ENCODE measurements around the gene SYTL2. TPM values are rescaled to one million over a fixed set of nuclear protein-coding genes. Genes with fewer than 3 reads are reported as not detected.

SYTL2 gene
- polyA plus RNA-seq, 1 of the 3 experiments (the other 2 are of a cell fraction), result 36.0 TPM

DNA sequence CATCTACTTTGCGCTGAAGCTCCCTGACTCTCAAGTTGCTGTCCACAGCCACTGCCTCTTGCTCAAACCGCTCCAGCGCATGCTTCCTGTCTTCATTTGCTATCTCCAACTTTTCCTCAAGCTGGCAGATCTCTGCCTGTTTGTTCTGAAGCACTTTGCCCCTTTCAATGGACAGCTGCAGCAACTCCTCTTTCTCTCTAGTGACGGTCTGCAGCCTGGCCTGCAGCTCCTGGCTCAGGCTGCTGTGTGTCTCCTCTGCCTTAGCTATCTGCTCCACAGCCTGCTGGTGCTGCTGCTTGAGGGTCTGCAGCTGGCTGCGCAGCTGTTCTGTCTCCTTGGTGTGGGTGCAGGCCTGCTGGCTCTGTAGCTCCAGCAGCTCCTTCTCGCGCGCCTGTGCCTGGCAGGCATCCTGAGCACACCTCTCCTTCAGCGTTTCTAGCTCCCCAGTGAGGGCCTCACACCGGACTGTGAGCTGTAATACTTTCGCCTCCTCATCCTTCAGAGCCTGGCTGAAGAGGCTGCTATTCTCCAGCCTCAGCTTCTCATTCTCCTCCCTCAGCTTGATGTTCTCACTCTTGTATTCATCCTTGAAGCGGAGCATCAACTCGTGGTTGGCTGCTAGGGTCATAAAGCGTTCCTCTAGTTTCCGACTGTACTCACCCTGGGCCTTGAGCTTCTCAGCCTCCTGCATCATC lies 125.7 kb downstream of the SYTL2 start:
- TF ChIP-seq RXRA (IDR thresholded peaks at IDR 0.05; ENCODE audit: borderline replicate concordance, low read depth) (no peak), FOXM1 (IDR thresholded peaks at IDR 0.05; ENCODE audit: low read depth) (no peak), REST (IDR thresholded peaks at IDR 0.05; ENCODE audit: low read depth, low read length) (no peak), SMC3 (IDR thresholded peaks at IDR 0.05; ENCODE audit: low read depth, low read length) (no peak), USF2 (IDR thresholded peaks at IDR 0.05; ENCODE audit: borderline replicate concordance, low read depth, low read length) (no peak), JUND (IDR thresholded peaks at IDR 0.05) (no peak), TEAD4 (IDR thresholded peaks at IDR 0.05; ENCODE audit: borderline replicate concordance, insufficient read depth) (no peak), EP300 (IDR thresholded peaks at IDR 0.05; ENCODE audit: borderline replicate concordance in 1 of 2, low read depth in 1 of 2, low read length in 1 of 2) (no peak), GABPA (IDR thresholded peaks at IDR 0.05; ENCODE audit: low read depth) (no peak), FOXJ3 (CRISPR knock-in tag; IDR thresholded peaks at IDR 0.05) (no peak), IRF3 (IDR thresholded peaks at IDR 0.05; ENCODE audit: low read depth, low read length) (no peak), RCOR1 (IDR thresholded peaks at IDR 0.05; ENCODE audit: low read length) (no peak), ELF1 (IDR thresholded peaks at IDR 0.05) (no peak), ZBTB33 (IDR thresholded peaks at IDR 0.05; ENCODE audit: borderline replicate concordance, low read depth) (no peak), MXI1 (IDR thresholded peaks at IDR 0.05; ENCODE audit: low read depth, low read length) (no peak), NRF1 (IDR thresholded peaks at IDR 0.05; ENCODE audit: low read depth, low read length) (no peak), POLR2AphosphoS5 (IDR thresholded peaks at IDR 0.05; ENCODE audit: low read depth, low read length) (no peak), MEF2A (IDR thresholded peaks at IDR 0.05; ENCODE audit: borderline replicate concordance, low read depth) (no peak)
- TF ChIP-seq, protein P1, sequence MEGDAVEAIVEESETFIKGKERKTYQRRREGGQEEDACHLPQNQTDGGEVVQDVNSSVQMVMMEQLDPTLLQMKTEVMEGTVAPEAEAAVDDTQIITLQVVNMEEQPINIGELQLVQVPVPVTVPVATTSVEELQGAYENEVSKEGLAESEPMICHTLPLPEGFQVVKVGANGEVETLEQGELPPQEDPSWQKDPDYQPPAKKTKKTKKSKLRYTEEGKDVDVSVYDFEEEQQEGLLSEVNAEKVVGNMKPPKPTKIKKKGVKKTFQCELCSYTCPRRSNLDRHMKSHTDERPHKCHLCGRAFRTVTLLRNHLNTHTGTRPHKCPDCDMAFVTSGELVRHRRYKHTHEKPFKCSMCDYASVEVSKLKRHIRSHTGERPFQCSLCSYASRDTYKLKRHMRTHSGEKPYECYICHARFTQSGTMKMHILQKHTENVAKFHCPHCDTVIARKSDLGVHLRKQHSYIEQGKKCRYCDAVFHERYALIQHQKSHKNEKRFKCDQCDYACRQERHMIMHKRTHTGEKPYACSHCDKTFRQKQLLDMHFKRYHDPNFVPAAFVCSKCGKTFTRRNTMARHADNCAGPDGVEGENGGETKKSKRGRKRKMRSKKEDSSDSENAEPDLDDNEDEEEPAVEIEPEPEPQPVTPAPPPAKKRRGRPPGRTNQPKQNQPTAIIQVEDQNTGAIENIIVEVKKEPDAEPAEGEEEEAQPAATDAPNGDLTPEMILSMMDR (IDR thresholded peaks at IDR 0.05), result no peak
- peak overlapping the region; percentile 75 for H3K4me2 ChIP-seq
- peaks cover 0 to 14% of the 10 kb centered on the region in 2 experiments; a peak in 3 of 4 replicates for H3K4me1 ChIP-seq (ENCODE audit: control insufficient read depth in 1 of 2, insufficient read depth in 2 of 2, low read depth in 1 of 2, low read length in 1 of 2)
- H3K4me3 ChIP-seq (ENCODE audit: low read depth in 2 of 2, low read length in 1 of 2), result peak overlapping the region; percentile 56 to 59
- DNase-seq, result peak; percentile 28
- CTCF ChIA-PET, result interaction anchor here (1.0 to 2.2 kb wide), 3 partner anchors 10 to 169 kb away, joined by 3 to 8 read pairs (median 8); partner anchors contain the start of genes CCDC83 and CREBZF
- H3K79me2 ChIP-seq (ENCODE audit: insufficient read depth), result no peaks in the 10 kb centered on the region; the same call in 1 of the 2 replicates
- H3K9me2 ChIP-seq, result no peaks in the 10 kb centered on the region
- H3F3A ChIP-seq (replicated peaks; ENCODE audit: insufficient read depth), result peaks cover 18% of the 10 kb centered on the region
- H3K27ac ChIP-seq (ENCODE audit: low read depth in 2 of 2, low read length in 1 of 2), result peak overlapping the region; percentile 81 to 85
- POLR2A ChIA-PET, result interaction anchor here (1.8 to 2.0 kb wide), 2 partner anchors 21 to 38 kb away, joined by 9 to 16 read pairs; partner anchors contain the start of genes CREBZF and TMEM126A
- WGBS (ENCODE audit: low lambda C conversion rate), result 79% methylated on average over 15 of the region's 15 CpGs
- peak overlapping the region; percentile 39; the same call in 1 of the 2 replicates for H2AFZ ChIP-seq (ENCODE audit: low read depth)
- no peaks in the 10 kb centered on the region for H3K36me3 ChIP-seq (replicated peaks in 1 of 2; ENCODE audit: control insufficient read depth in 1 of 2, insufficient read depth in 2 of 2, low read length in 1 of 2)
- no peaks in the 10 kb centered on the region for H3K9me3 ChIP-seq
- H4K20me1 ChIP-seq (ENCODE audit: insufficient read depth), result no peaks in the 10 kb centered on the region
- peak overlapping the region; percentile 52 for H3K9ac ChIP-seq
- H3K27me3 ChIP-seq (ENCODE audit: insufficient read depth), result no peaks in the 10 kb centered on the region

All from SK-N-SH (cell line).